Sigmoid colon (tissue), 7 donors: ENCODE results near the gene MDM2. TPM values are rescaled to one million over a fixed set of nuclear protein-coding genes. Genes with fewer than 3 reads are reported as not detected.

ENCODE experiments used
- DNase-seq: peaks from one replicate; pipeline ENCODE4 v3.0.0-alpha.2; 2019
- H3K27ac ChIP-seq, 4 donors: fragments of 200-600 bp; sonication (generic); one replicate each; pipeline ENCODE4 v1.5.1; 2016 to 2019; ENCODE audit warnings: mild to moderate bottlenecking in 1 of 4
- H3K27me3 ChIP-seq, 3 donors: fragments of 200-600 bp; sonication (generic); one replicate each; pipeline ENCODE4 v1.5.1; 2019; ENCODE audit warnings: mild to moderate bottlenecking in 1 of 3
- H3K36me3 ChIP-seq, 4 donors: fragments of 200-600 bp; sonication (generic); one replicate each; pipeline ENCODE4 v1.5.1; 2016 to 2019
- H3K4me1 ChIP-seq, 4 donors: fragments of 200-600 bp; sonication (generic); one replicate each; pipeline ENCODE4 v1.5.1; 2017 to 2019
- H3K4me3 ChIP-seq, 4 donors: fragments of 200-600 bp; sonication (generic); one replicate each; pipeline ENCODE4 v1.5.1; 2017 to 2019; ENCODE audit warnings: mild to moderate bottlenecking in 2 of 4, moderate library complexity in 1 of 4
- H3K9me3 ChIP-seq, 4 donors: fragments of 200-600 bp in 3 of 4; sonication (generic) in 3 of 4; one replicate each; pipeline versions ENCODE4 v1.5.1 to v1.6.1; 2013 to 2019
- CTCF ChIP-seq, 4 experiments: fragments of 450-650 bp in 3 of 4; fragments of 200-600 bp in 1 of 4; IDR thresholded peaks; one replicate each; pipeline ENCODE4 v1.5.1; 2016 to 2019; ENCODE audit warnings: antibody characterized with exemption in 4 of 4, mild to moderate bottlenecking in 3 of 4, moderate library complexity in 2 of 4
- EP300 ChIP-seq, 4 donors: sonication (generic); formaldehyde crosslinking; IDR thresholded peaks; one replicate each; pipeline ENCODE4 v1.6.1; 2017; ENCODE audit warnings: antibody characterized with exemption in 4 of 4
- POLR2A ChIP-seq, 2 donors: fragments of 450-650 bp; IDR thresholded peaks; one replicate each; pipeline ENCODE4 v1.6.1; 2016; ENCODE audit warnings: antibody characterized with exemption in 2 of 2, mild to moderate bottlenecking in 2 of 2, moderate library complexity in 2 of 2
- POLR2AphosphoS5 ChIP-seq, 4 donors: sonication (generic); formaldehyde crosslinking; IDR thresholded peaks; one replicate each; pipeline ENCODE4 v1.6.1; 2017; ENCODE audit warnings: antibody characterized with exemption in 4 of 4
- WGBS, 2 donors: extraction: QIAGEN DNeasy Blood & Tissue Kit; methylation state at CpG; one replicate each; pipeline ENCODE4 v1.1.7; 2013; 5-methylcytosine and 5-hydroxymethylcytosine counted together
- intact Hi-C: fragments of 100-400 bp; cut with DNase I; formaldehyde crosslinking; loops from one replicate; pipeline ENCODE4 v1.15.1; 2023
- polyA plus RNA-seq, 3 donors: library from polyadenylated mRNA; stranded (reverse); fragments of 200-250 nt; gene quantifications; one replicate each; pipeline ENCODE4 v1.2.3, GENCODE V29; 2013
- total RNA-seq, 4 donors: library from RNA; depleted of rRNA; stranded (reverse); fragments of >200 nt; gene quantifications; one replicate each; pipeline ENCODE4 v1.1.0, GENCODE V29; 2016
- donor health status: healthy with polysubstance abuse.
- donor health status: Bipolar disorder and iron deficiency.
- donor health status: healthy.

MDM2 gene
- total and polyA plus RNA-seq, 7 donors: 6.0 to 55.4 (median 44.2) TPM

- intact Hi-C loops: no loop called here
- 93 to 96% methylated on average over 4 of the region's 4 CpGs for WGBS, 2 donors
- Histone ChIP-seq H3K4me3 (no peak overlapping the region), H3K4me1 (no peaks in the 10 kb centered on the region), H3K27ac (no peak overlapping the region), H3K36me3 (no peaks in the 10 kb centered on the region), H3K27me3 (no peaks in the 10 kb centered on the region), H3K9me3 (peaks cover 0 to 3% (median 1%) of the 10 kb centered on the region in 4 donors)
- DNase-seq: no peak
- no peak for TF ChIP-seq EP300 (IDR thresholded peaks at IDR 0.05)
- TF ChIP-seq CTCF (IDR thresholded peaks at IDR 0.05): no peak
- TF ChIP-seq POLR2AphosphoS5 (IDR thresholded peaks at IDR 0.05): no peak
- TF ChIP-seq POLR2A (IDR thresholded peaks at IDR 0.05): no peak
Observed at GRCh38 chr12:68882251-68882964, 74.4 kb downstream of the MDM2 start.

GRCh38 chr12:68883151-68883550 is 75.2 kb downstream of the MDM2 start:
- DNase-seq: no peak
- TF ChIP-seq POLR2AphosphoS5 (IDR thresholded peaks at IDR 0.05) (no peak), CTCF (IDR thresholded peaks at IDR 0.05) (no peak), POLR2A (IDR thresholded peaks at IDR 0.05) (no peak), EP300 (IDR thresholded peaks at IDR 0.05) (no peak)
- peaks cover 0 to 3% (median 0%) of the 10 kb centered on the region in 4 donors for H3K9me3 ChIP-seq
- no peaks in the 10 kb centered on the region for H3K27me3 ChIP-seq
- H3K36me3 ChIP-seq: no peaks in the 10 kb centered on the region
- intact Hi-C loops: no loop called here
- H3K4me1 ChIP-seq: no peaks in the 10 kb centered on the region
- H3K4me3 ChIP-seq: no peak overlapping the region
- WGBS, 2 donors: 86 to 92% methylated on average over 3 of the region's 3 CpGs
- H3K27ac ChIP-seq: no peak overlapping the region

- H3K4me3 ChIP-seq: no peak overlapping the region
- H3K4me1 ChIP-seq: no peaks in the 10 kb centered on the region
- H3K9me3 ChIP-seq: peaks cover 0 to 3% (median 0%) of the 10 kb centered on the region in 4 donors
- H3K27me3 ChIP-seq: no peaks in the 10 kb centered on the region
- no peaks in the 10 kb centered on the region for H3K36me3 ChIP-seq
- intact Hi-C loops: no loop called here
- H3K27ac ChIP-seq: no peak overlapping the region
- DNase-seq: no peak
- 85 to 88% methylated on average over 5 of the region's 5 CpGs for WGBS, 2 donors
- TF ChIP-seq EP300 (IDR thresholded peaks at IDR 0.05) (no peak), POLR2AphosphoS5 (IDR thresholded peaks at IDR 0.05) (no peak), CTCF (IDR thresholded peaks at IDR 0.05) (no peak), POLR2A (IDR thresholded peaks at IDR 0.05) (no peak)
Observed at GRCh38 chr12:68884251-68884650, 76.3 kb downstream of the MDM2 start.

- Histone ChIP-seq H3K9me3 (peaks cover 0 to 3% (median 0%) of the 10 kb centered on the region in 4 donors), H3K36me3 (no peaks in the 10 kb centered on the region), H3K27ac (no peak overlapping the region), H3K4me1 (no peaks in the 10 kb centered on the region), H3K4me3 (no peak overlapping the region), H3K27me3 (no peaks in the 10 kb centered on the region)
- no peak for DNase-seq
- intact Hi-C loops: no loop called here
- WGBS, 2 donors: 86 to 96% methylated on average over 3 of the region's 3 CpGs
- no peak for TF ChIP-seq CTCF (IDR thresholded peaks at IDR 0.05)
- no peak for TF ChIP-seq POLR2A (IDR thresholded peaks at IDR 0.05)
- TF ChIP-seq EP300 (IDR thresholded peaks at IDR 0.05): no peak
- TF ChIP-seq POLR2AphosphoS5 (IDR thresholded peaks at IDR 0.05): no peak
Observed at GRCh38 chr12:68885381-68885780, 77.4 kb downstream of the MDM2 start.
